H1 (cell line): ENCODE data around the gene ACTL7A. TPM values are rescaled to one million over a fixed set of nuclear protein-coding genes. Genes with fewer than 3 reads are reported as not detected.

ENCODE experiments used
- CTCF ChIA-PET: fragments of 300-600 bp; sonication (Branson Sonifier 250); formaldehyde crosslinking; loops from one replicate; lab custom pipeline; 2021; ENCODE audit not compliant: partially characterized antibody; lab: Charles Lee
- POLR2A ChIA-PET: fragments of 300-600 bp; sonication (Branson Sonifier 250); formaldehyde crosslinking; loops from one replicate; lab custom pipeline; 2021; ENCODE audit warnings: inconsistent platforms; ENCODE audit not compliant: partially characterized antibody; lab: Charles Lee
- DNase-seq, 2 experiments: peaks; one replicate each; pipeline versions ENCODE4 v3.0.0 to v3.0.0-alpha.2; 2010 to 2022; ENCODE audit warnings: low spot score in 2 of 2, low read depth in 1 of 2, mixed read lengths in 1 of 2
- FAIRE-seq: peaks from 2 replicates; lab custom pipeline; 2011; peaks lifted over from hg19 to GRCh38; lab: Jason Lieb, UNC
- H2AFZ ChIP-seq: 2 replicates; pipeline ENCODE4 v1.8.1; 2012; ENCODE audit warnings: low read length, inconsistent platforms
- H2AK5ac ChIP-seq: 2 replicates; pipeline ENCODE4 v1.6.1; 2013; ENCODE audit warnings: low read depth, low read length
- H2BK120ac ChIP-seq: replicated peaks from 2 replicates; pipeline ENCODE3; 2013; ENCODE audit warnings: low read depth, low read length, inconsistent platforms
- H2BK12ac ChIP-seq: 2 replicates; pipeline ENCODE4 v1.6.1; 2013; ENCODE audit warnings: low read depth, low read length
- H2BK15ac ChIP-seq: 2 replicates; pipeline ENCODE4 v1.6.1; 2013; ENCODE audit warnings: low read length
- H2BK20ac ChIP-seq: 2 replicates; pipeline ENCODE4 v1.6.1; 2013; ENCODE audit warnings: low read length
- H2BK5ac ChIP-seq: 2 replicates; pipeline ENCODE4 v1.6.1; 2013; ENCODE audit warnings: low read depth, low read length
- H3K14ac ChIP-seq: 2 replicates; pipeline ENCODE4 v1.6.1; 2013; ENCODE audit warnings: inconsistent platforms; ENCODE audit not compliant: insufficient read length
- H3K18ac ChIP-seq: 2 replicates; pipeline ENCODE4 v1.6.1; 2013; ENCODE audit warnings: low read length; ENCODE audit errors: extremely low read depth
- H3K23ac ChIP-seq: 2 replicates; pipeline ENCODE4 v1.6.1; 2013; ENCODE audit warnings: inconsistent platforms; ENCODE audit not compliant: insufficient read length
- H3K23me2 ChIP-seq: 2 replicates; pipeline ENCODE4 v1.6.1; 2013; ENCODE audit warnings: low read depth, low read length
- H3K27ac ChIP-seq: 2 replicates; pipeline ENCODE4 v1.6.1; 2011; ENCODE audit warnings: low read depth, low read length, inconsistent platforms
- H3K27me3 ChIP-seq, 4 experiments: replicated peaks in 1 of 4; 1 replicate in 1 of 4; 2 replicates in 3 of 4; pipeline versions ENCODE4 v1.6.1 to v1.8.1; 2011 to 2013; ENCODE audit warnings: low read length in 3 of 4, mild to moderate bottlenecking in 3 of 4, inconsistent platforms in 2 of 4, mixed read lengths in 2 of 4, moderate library complexity in 1 of 4; ENCODE audit not compliant: control insufficient read depth in 3 of 4, insufficient read depth in 3 of 4; ENCODE audit errors: extremely low read depth in 1 of 4
- H3K36me3 ChIP-seq, 4 experiments: 2 replicates each; pipeline versions ENCODE4 v1.6.1 to v1.8.1; 2011 to 2013; ENCODE audit warnings: mild to moderate bottlenecking in 4 of 4, low read length in 3 of 4, moderate library complexity in 2 of 4, control low read depth in 1 of 4, inconsistent platforms in 1 of 4; ENCODE audit not compliant: insufficient read depth in 4 of 4, control insufficient read depth in 2 of 4
- H3K4ac ChIP-seq: replicated peaks from 2 replicates; pipeline ENCODE3; 2013; ENCODE audit warnings: low read length, low read depth, mixed read lengths, inconsistent platforms; ENCODE audit not compliant: insufficient read length
- H3K4me1 ChIP-seq, 4 experiments: replicated peaks in 1 of 4; 1 replicate in 1 of 4; 2 replicates in 3 of 4; pipeline versions ENCODE4 v1.6.1 to v1.8.1; 2011 to 2013; ENCODE audit warnings: low read length in 3 of 4, inconsistent platforms in 2 of 4, mixed read lengths in 1 of 4; ENCODE audit not compliant: insufficient read depth in 4 of 4, control insufficient read depth in 3 of 4
- H3K4me2 ChIP-seq, 2 experiments: 2 replicates each; pipeline versions ENCODE4 v1.6.1 to v1.8.1; 2011 to 2013; ENCODE audit warnings: low read depth in 2 of 2, low read length in 2 of 2, control low read depth in 1 of 2, inconsistent platforms in 1 of 2, mild to moderate bottlenecking in 1 of 2; ENCODE audit not compliant: insufficient read depth in 1 of 2
- H3K4me3 ChIP-seq, 4 experiments: fragments of 200-600, 300-600 bp in 1 of 4; sonication (generic), shearing (Covaris generic), sonication (Bioruptor Twin) in 1 of 4; 2 replicates each; pipeline versions ENCODE4 v1.5.1 to v1.8.1; 2011 to 2016; ENCODE audit warnings: low read length in 4 of 4, low read depth in 3 of 4, control low read depth in 2 of 4, inconsistent platforms in 2 of 4, mild to moderate bottlenecking in 2 of 4, mixed read lengths in 1 of 4, moderate library complexity in 1 of 4; ENCODE audit not compliant: insufficient read depth in 2 of 4; ENCODE audit errors: extremely low read depth in 1 of 4
- H3K56ac ChIP-seq: replicated peaks from 2 replicates; pipeline ENCODE3; 2013; ENCODE audit warnings: low read depth, mild to moderate bottlenecking, mixed read lengths, low read length, inconsistent platforms; ENCODE audit not compliant: insufficient read length
- H3K79me1 ChIP-seq: 2 replicates; pipeline ENCODE4 v1.6.1; 2013; ENCODE audit warnings: low read depth, low read length, control low read depth
- H3K79me2 ChIP-seq, 2 experiments: 2 replicates each; pipeline versions ENCODE4 v1.6.1 to v1.8.1; 2012 to 2013; ENCODE audit warnings: low read length in 2 of 2, mild to moderate bottlenecking in 2 of 2, inconsistent platforms in 1 of 2; ENCODE audit not compliant: insufficient read depth in 2 of 2, control insufficient read depth in 1 of 2
- H3K9ac ChIP-seq, 4 experiments: replicated peaks in 1 of 4; 1 replicate in 1 of 4; 2 replicates in 3 of 4; pipeline versions ENCODE4 v1.6.1 to v1.8.1; 2011 to 2013; ENCODE audit warnings: low read depth in 3 of 4, low read length in 3 of 4, control low read depth in 2 of 4, mild to moderate bottlenecking in 2 of 4, moderate library complexity in 2 of 4, inconsistent platforms in 1 of 4; ENCODE audit errors: extremely low read depth in 1 of 4
- H3K9me3 ChIP-seq, 2 experiments: 2 replicates each; pipeline versions ENCODE4 v1.6.1 to v1.8.1; 2012 to 2013; ENCODE audit warnings: mild to moderate bottlenecking in 2 of 2, moderate library complexity in 2 of 2, control low read depth in 1 of 2, inconsistent platforms in 1 of 2, low read depth in 1 of 2, low read length in 1 of 2, mixed read lengths in 1 of 2; ENCODE audit not compliant: insufficient read depth in 2 of 2
- H4K20me1 ChIP-seq, 2 experiments: replicated peaks in 1 of 2; 2 replicates each; pipeline versions ENCODE3 to v1.8.1; 2011 to 2013; ENCODE audit warnings: inconsistent platforms in 2 of 2, low read length in 2 of 2, mild to moderate bottlenecking in 1 of 2; ENCODE audit not compliant: insufficient read depth in 2 of 2, control insufficient read depth in 1 of 2
- H4K5ac ChIP-seq: 2 replicates; pipeline ENCODE4 v1.6.1; 2013; ENCODE audit warnings: low read length, low read depth, mixed read lengths, inconsistent platforms; ENCODE audit not compliant: insufficient read length
- H4K8ac ChIP-seq: 2 replicates; pipeline ENCODE4 v1.8.0; 2013; ENCODE audit warnings: mild to moderate bottlenecking, moderate library complexity, low read length, inconsistent platforms; ENCODE audit not compliant: insufficient read depth; ENCODE audit errors: extremely low read depth
- H4K91ac ChIP-seq: replicated peaks from 2 replicates; pipeline ENCODE3; 2013; ENCODE audit warnings: low read length, mixed read lengths, inconsistent platforms; ENCODE audit not compliant: insufficient read length
- CBX8 ChIP-seq: fragments of 300-800, 300-1000 bp; sonication (generic); IDR thresholded peaks from 2 replicates; pipeline ENCODE4 v1.7.1; 2016; ENCODE audit warnings: low read depth, low read length, borderline replicate concordance
- SP2 ChIP-seq: IDR thresholded peaks from 2 replicates; pipeline ENCODE4 v1.6.1; 2012; ENCODE audit warnings: mild to moderate bottlenecking, low read length, inconsistent platforms
- WGBS, 2 experiments: shearing (Covaris generic) in 1 of 2; methylation state at CpG; one replicate each; pipeline versions ENCODE4 v1.1.6 to v1.1.7; 2013 to 2015; ENCODE audit warnings: low lambda C conversion rate in 2 of 2, mixed read lengths in 2 of 2, inconsistent platforms in 1 of 2, low coverage in 1 of 2, missing lambda C conversion rate in 1 of 2; ENCODE audit not compliant: insufficient replicate concordance in 2 of 2, insufficient coverage in 1 of 2, insufficient read length in 1 of 2; ENCODE audit errors: extremely low coverage in 1 of 2, missing lambda C conversion rate in 1 of 2; 5-methylcytosine and 5-hydroxymethylcytosine counted together
- polyA plus RNA-seq, 7 experiments: library from polyadenylated mRNA; depleted of rRNA in 3 of 7; stranded (reverse) in 5 of 7; unstranded in 2 of 7; fragments of >200 nt in 5 of 7; fragments of 200-250 nt in 2 of 7; gene quantifications; 1 replicate in 5 of 7; 2 replicates in 1 of 7; 4 replicates in 1 of 7; pipeline versions ENCODE4 v1.2.1 to v1.2.3, GENCODE V29; 2011 to 2013; ENCODE audit warnings: missing spikeins in 2 of 7, mixed read lengths in 2 of 7
- total RNA-seq: library from RNA; stranded (reverse); fragmentation: NEBNext Ultra II Directional; extraction: Animal tissue kit (Norgen Biotek cat#: 25700); gene quantifications from 2 replicates; pipeline ENCODE4 v1.2.1, GENCODE V29; 2021

ACTL7A gene
- total and polyA plus RNA-seq, 2 of the 8 experiments (the other 6 are each of a cell fraction or from before 2014, with no cell fraction given), result not detected

- H3K9ac ChIP-seq, result no peak overlapping the region
- H3K27ac ChIP-seq, result no peak overlapping the region
- H2AK5ac ChIP-seq, result no peak overlapping the region
- WGBS, 2 experiments, result 92% methylated on average over 3 of the region's 3 CpGs; no CpG with 5 or more reads in 1 of the 2 experiments
- H3K36me3 ChIP-seq, result no peaks in the 10 kb centered on the region
- no peak for DNase-seq
- H4K91ac ChIP-seq, result no peak overlapping the region
- no peak overlapping the region for H3K4me3 ChIP-seq
- no peak overlapping the region for H2BK120ac ChIP-seq
- no peak for TF ChIP-seq CBX8
- no peak for TF ChIP-seq SP2
- no peak overlapping the region for H2BK5ac ChIP-seq
- H3K79me1 ChIP-seq, result no peaks in the 10 kb centered on the region
- no peaks in the 10 kb centered on the region for H3K79me2 ChIP-seq
- H3K23me2 ChIP-seq, result no peaks in the 10 kb centered on the region
- no peak overlapping the region for H3K56ac ChIP-seq
- H4K5ac ChIP-seq, result no peak overlapping the region
- peaks cover 0 to 2% (median 0%) of the 10 kb centered on the region in 4 experiments; a peak in 1 of 7 replicates for H3K4me1 ChIP-seq
- H3K14ac ChIP-seq, result no peak overlapping the region
- H2AFZ ChIP-seq, result no peak overlapping the region
- no peaks in the 10 kb centered on the region for H4K20me1 ChIP-seq
- H3K4me2 ChIP-seq, result no peak overlapping the region
- no peak overlapping the region for H2BK15ac ChIP-seq
- POLR2A ChIA-PET, result no interaction called here
- H2BK12ac ChIP-seq, result no peak overlapping the region
- H3K9me3 ChIP-seq, result no peaks in the 10 kb centered on the region
- FAIRE-seq, result no peak
- H4K8ac ChIP-seq, result no peak overlapping the region
- no peak overlapping the region for H2BK20ac ChIP-seq
- H3K4ac ChIP-seq, result no peak overlapping the region
- H3K18ac ChIP-seq, result no peak overlapping the region
- H3K23ac ChIP-seq, result no peak overlapping the region
- CTCF ChIA-PET, result interaction anchor here (1.0 kb wide), 1 partner anchor 55 kb away, joined by 3 read pairs; no protein-coding TSS in a partner anchor
- H3K27me3 ChIP-seq, result no peaks in the 10 kb centered on the region
Measured at GRCh38 chr9:108832179-108832500, 29.9 kb upstream of the ACTL7A start.
